ENCODE results near the gene RNF111.

The RNF111 gene

DNA sequence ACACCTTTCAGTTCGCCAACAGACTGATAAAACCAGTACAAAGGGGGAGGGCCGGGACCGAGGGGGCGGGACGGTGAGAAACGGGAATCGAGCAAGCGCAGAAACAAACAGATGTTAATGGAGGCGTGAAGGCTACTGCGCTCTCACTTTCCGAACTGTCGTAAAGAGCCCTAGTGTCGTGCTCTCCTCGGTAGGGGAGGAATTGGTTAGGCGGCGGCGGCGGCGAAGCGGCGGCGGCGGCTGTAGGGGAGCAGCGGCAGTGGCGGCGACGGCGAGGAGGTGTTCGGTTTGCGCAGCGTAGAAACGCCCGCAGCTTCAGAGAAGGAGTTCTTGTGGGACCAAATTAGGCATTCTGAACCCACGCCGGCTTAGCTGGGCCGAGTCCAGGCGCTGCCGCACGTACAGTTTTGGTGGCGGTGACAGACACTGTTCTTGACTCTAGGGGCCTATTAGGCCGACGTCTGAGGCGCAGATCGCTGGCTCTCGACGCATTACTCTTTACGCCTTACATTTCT lies at the start of gene RNF111:
Gene RNF111, plus strand, starts transcription at position 173 of the 515 bp plus-strand sequence. CDS start 43,160 bp downstream, outside the sequence.
- peak within 1 kb of the TSS; percentile 93 for H3K4me3 ChIP-seq (ENCODE audit: control insufficient read depth, low read depth, low read length)

DNA sequence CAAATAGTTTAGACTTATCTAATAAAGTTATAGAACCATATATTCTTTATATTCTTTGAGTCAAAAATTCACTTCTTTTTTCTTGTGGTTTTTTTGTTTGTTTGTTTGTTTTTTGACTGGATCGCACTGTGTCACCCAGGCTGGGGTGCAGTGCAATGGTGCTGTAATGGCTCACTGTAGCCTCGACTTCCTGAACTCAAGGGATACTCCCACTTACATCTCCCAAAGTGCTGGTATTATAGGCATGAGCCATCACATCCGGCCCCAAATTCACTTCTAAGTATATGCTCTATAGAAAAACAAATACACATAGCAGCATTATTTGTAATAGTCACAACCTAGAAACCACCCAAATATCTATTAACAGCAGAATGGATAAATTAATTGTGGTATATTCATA lies 40.3 kb upstream of the RNF111 start:
- TF ChIP-seq, protein P1, sequence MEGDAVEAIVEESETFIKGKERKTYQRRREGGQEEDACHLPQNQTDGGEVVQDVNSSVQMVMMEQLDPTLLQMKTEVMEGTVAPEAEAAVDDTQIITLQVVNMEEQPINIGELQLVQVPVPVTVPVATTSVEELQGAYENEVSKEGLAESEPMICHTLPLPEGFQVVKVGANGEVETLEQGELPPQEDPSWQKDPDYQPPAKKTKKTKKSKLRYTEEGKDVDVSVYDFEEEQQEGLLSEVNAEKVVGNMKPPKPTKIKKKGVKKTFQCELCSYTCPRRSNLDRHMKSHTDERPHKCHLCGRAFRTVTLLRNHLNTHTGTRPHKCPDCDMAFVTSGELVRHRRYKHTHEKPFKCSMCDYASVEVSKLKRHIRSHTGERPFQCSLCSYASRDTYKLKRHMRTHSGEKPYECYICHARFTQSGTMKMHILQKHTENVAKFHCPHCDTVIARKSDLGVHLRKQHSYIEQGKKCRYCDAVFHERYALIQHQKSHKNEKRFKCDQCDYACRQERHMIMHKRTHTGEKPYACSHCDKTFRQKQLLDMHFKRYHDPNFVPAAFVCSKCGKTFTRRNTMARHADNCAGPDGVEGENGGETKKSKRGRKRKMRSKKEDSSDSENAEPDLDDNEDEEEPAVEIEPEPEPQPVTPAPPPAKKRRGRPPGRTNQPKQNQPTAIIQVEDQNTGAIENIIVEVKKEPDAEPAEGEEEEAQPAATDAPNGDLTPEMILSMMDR (IDR thresholded peaks at IDR 0.05; ENCODE audit: control insufficient read depth, insufficient read depth, low read depth, low read length, missing control alignments) = no peak
- no peak overlapping the region for H3K4me3 ChIP-seq (ENCODE audit: control insufficient read depth, low read depth, low read length)
- no peak for DNase-seq (ENCODE audit: low read depth)

More for the DNA sequence above, at the start of gene RNF111:
- peak; percentile 91 for DNase-seq (ENCODE audit: low read depth)
- TF ChIP-seq, protein P1 (IDR thresholded peaks at IDR 0.05; ENCODE audit: control insufficient read depth, insufficient read depth, low read depth, low read length, missing control alignments) = no peak

DNA sequence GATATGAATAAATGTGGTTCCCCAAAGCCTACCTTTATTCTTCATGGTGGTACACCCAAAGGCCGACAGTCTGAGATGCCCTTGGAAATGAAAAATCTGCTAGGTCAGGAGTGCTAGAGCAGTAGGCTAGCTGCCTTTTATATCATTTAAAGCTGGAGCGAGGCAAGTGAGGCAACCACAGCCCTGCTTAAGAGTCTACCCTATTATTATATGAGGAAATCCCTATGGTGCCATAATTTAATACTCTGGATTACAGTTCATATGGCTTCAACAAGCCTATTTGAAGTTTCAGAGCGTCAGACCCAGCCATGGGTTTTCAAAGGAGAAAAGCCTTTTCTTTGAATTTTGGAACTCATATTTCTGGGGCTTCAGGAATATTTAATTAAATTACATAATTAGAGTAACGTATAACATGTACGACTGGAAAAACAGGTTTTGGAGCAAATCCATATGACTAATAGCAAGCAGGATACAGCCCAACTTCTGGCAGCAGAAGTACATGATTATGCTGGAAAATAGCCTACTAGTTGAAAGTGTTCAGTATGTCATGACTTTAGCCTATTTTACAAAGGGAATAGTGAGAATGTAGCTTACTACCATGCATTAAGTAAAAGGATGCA lies 36.0 kb upstream of the RNF111 start:
- no peak overlapping the region for H3K4me3 ChIP-seq (ENCODE audit: control insufficient read depth, low read depth, low read length)
- peak; percentile 45 for DNase-seq (ENCODE audit: low read depth)
- TF ChIP-seq, protein P1 (IDR thresholded peaks at IDR 0.05; ENCODE audit: control insufficient read depth, insufficient read depth, low read depth, low read length, missing control alignments) = no peak

DNA sequence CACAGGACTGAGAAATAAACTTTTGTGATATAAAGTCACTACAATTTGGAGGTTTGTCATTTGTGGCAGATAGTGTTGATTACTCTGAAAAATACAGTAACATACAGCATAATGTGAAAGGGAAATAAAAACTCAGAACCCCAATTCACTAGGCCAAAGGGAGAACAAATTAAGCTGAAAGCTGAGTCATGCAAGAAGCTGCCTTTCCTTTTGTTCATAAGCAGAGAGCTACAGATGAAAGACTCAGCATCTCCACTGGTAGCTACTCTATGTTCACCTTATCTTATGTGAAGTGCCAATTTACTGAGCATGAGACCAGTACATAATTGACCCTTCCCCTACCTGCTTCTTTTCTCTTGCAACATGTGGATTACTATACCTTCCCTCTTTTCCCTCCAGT lies 34.7 kb upstream of the RNF111 start:
- no peak for DNase-seq (ENCODE audit: low read depth)
- H3K4me3 ChIP-seq (ENCODE audit: control insufficient read depth, low read depth, low read length) = no peak overlapping the region
- TF ChIP-seq, protein P1 (IDR thresholded peaks at IDR 0.05; ENCODE audit: control insufficient read depth, insufficient read depth, low read depth, low read length, missing control alignments) = no peak

DNA sequence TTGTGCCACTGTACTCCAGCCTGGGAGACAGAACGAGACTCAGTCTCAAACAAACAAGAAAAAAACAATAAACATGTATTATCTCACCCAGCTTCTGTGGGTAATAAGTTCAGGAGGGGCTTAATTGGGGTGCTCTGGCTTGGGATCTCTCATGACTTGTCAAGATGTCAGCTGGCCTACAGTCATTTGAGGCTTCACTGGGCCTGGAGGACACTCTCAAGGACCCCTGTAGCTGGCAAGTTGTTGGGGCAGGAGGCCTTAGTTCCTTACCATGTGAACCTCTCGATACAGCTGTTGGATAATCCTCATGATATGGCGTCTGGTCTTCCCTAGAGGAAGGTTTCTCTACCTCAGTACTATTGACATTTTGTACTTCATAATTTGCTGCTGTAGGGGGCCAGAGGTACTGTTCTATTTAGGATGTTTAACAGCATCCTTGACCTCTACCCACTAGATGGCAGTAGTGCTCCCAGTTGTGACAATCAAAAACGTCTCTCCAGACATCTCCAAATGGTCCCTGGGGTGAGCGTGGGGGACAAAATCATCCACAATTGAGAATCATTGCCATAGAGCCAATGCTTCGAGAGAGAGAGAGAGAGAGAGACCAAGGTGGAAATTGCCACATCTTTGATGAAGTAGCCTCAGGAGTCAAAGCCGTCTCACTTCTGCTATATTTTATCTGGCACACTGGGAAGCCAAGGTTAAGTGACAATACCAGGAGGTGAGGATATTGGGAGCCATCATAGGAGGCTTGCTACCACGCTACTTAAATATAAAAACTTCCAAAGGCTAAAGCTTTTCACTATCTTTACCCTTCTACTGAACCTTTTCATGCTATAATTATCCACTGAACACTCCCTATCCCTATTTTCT lies 30.1 kb upstream of the RNF111 start:
- TF ChIP-seq, protein P1 (IDR thresholded peaks at IDR 0.05; ENCODE audit: control insufficient read depth, insufficient read depth, low read depth, low read length, missing control alignments) = peak; percentile 86
- H3K4me3 ChIP-seq (ENCODE audit: control insufficient read depth, low read depth, low read length) = no peak overlapping the region
- DNase-seq (ENCODE audit: low read depth) = no peak

DNA sequence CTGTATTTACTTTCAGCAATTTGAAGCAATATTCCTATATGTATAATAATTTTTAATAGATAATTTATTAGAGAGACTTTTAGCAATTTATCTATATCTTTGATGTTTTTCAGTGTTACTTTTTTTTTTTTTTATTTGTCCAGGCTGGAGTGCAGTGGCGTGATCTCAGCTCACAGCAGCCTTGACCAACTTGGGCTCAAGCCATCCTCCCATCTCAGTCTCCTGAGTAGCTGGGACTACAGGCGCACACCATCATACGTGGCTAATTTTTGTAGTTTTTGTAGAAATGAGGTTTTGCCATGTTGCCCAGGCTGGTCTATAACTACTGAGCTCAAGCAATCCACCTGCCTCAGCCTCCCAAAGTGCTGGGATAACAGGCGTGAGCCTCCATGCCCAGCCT lies 28.7 kb upstream of the RNF111 start:
- no peak for DNase-seq (ENCODE audit: low read depth)
- TF ChIP-seq, protein P1 (IDR thresholded peaks at IDR 0.05; ENCODE audit: control insufficient read depth, insufficient read depth, low read depth, low read length, missing control alignments) = no peak
- H3K4me3 ChIP-seq (ENCODE audit: control insufficient read depth, low read depth, low read length) = no peak overlapping the region
